Stimulated activated CD8-positive, alpha-beta memory T cell treated with anti-CD3 and anti-CD28 coated beads, Interleukin-4, amount 100 ng/mL, for 48 hours (primary cell): ENCODE measurements around the gene KDM6B.
A peak's percentile ranks its signal among the peaks of the same experiment; 100 is the strongest.

Experiments
- DNase-seq: peaks from one replicate; pipeline ENCODE4 v3.0.0-alpha.2; 2020

Gene KDM6B

DNA sequence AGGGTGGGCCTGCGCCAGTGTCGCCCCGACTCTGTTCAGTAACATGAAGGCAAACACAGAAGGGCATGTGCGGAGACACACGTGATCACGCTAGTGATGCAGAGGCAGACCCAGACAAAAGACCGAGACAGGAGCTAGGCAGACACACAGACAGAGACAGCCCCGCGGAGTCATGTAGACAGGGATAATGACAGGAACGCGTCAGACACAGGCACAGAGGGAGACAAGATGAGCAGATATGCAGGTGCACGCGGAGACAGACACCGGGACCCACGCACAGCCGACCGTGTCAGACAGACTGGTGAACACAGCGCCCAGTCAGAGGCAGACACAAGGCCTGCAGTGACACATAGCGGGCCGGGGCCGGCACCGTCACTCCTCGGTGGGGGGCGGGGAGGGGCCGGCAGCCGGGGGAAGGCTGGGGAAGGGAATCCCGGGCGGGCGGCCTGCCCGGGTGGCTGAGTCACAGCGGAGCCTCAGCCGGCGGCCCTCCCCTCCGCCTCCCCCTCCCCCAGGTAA is 7.4 kb downstream of the KDM6B start:
- DNase-seq, result peak; percentile 92

DNA sequence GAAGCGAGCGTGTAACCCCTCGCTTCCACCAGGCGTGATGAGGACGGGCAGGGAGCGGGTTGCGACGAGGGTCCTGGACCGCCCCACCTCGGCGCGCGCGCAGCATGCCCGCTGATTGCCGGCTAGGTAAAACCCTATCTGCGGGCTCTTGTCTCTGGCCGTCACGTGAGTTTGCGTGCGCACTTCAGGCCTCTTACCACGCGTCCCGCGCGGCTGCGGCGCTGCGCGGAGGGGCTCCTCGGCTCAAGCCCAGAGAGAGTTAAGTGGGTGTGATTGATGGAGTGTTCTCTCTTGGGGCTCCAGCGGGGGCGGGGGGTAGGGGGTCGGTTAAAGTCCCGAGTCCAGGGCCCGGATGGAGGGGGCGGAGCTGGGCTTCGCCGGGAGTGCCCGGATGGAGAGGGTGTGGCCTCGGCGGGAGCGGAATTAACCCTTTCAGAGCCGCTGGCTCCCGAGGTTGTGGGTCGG is 7.9 kb downstream of the KDM6B start:
- DNase-seq, result peak; percentile 91

DNA sequence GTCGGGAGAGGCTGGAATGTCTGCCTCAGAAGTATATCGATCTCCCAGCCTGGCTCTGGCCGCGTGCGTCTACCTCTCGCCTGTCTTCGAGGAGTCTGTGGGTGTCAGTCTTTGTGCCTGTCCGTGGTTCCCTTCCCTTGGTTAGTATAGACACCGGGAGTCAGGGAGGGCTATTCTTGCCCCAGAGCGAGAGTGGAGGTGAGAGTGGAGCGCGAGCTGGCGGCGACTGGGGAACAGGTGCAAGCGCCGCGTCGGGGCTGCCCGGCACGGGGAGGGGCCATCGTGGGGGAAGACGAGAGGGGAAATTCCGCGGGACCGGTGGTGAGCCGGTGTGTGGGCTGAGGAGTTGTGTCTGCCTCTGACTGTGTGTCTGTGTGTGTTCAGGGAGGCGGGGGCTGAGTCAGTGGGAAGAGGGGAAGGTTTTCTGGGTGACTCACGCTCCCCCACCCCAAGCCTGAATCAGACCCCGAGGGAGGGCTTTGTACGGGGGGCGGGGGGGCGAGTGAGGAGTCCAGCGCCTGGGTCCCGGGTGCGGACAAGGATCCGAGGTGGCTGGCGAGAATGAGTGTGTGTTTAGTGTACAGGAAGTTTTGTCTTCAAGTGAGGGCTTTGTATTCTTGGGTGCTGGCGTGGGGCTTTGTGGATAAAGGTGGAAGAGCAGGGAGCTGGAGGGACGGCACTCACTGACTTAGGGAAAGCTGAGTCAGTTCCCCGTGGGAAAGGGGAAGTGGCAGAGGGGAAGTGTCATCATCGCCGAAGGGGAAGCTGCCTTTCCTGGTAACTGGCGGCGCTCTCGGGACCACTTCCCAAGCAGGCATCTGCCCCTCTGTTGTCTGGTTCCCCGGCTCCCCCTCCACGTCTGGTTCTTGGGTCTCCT is 8.6 kb downstream of the KDM6B start:
- DNase-seq, result peak; percentile 96

DNA sequence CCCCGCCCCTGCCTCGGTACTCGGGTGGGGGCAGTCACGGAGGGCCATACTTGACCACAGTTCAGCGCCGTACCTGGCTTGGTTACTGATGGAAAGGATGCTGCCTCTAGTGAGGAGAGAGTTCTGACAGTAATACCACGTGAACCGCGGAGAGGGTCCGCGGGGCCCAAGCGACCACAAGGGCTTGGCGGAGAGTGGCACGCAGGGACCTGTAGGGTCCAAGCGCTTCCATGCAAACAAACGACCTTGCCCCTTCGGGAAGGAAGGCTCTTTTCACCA is 9.2 kb downstream of the KDM6B start:
- no peak for DNase-seq

DNA sequence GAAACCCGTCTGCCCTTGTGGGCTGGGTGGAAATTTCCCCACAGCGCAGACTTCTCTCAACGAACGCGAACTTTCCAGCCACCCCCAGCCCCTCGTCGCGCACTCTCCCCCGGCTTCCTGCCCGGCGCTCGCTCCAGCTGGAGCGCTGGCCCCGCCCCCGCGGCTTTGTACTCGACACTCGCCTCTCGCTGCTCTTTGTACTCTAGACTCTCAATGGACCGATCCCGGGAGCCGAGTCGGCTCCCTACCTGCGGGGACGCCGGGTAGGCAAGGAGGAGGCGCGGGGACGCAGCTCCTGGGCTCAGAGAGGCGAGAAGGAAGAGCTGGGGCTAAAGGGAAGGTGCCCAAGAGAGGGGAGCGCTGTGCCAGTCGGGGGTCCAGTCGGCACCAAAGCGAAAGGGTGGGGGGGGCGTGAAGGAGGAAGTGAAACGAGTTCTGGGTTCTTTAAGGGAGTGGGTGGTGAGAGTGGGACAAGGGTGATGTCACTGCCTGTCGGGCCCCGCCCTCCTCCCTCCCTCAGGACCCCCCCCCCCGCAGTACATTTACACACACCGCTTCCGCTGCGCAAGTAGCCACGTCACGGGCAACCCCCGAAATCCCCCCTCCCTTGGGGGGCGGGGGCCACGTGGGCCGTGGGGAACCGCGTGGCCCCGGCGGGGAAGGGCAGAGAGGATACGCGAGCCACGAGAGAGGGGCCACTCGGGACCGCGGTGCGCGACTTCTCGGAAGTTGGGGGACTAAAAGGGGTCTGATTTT is 9.7 kb downstream of the KDM6B start:
- DNase-seq, result peak; percentile 90

DNA sequence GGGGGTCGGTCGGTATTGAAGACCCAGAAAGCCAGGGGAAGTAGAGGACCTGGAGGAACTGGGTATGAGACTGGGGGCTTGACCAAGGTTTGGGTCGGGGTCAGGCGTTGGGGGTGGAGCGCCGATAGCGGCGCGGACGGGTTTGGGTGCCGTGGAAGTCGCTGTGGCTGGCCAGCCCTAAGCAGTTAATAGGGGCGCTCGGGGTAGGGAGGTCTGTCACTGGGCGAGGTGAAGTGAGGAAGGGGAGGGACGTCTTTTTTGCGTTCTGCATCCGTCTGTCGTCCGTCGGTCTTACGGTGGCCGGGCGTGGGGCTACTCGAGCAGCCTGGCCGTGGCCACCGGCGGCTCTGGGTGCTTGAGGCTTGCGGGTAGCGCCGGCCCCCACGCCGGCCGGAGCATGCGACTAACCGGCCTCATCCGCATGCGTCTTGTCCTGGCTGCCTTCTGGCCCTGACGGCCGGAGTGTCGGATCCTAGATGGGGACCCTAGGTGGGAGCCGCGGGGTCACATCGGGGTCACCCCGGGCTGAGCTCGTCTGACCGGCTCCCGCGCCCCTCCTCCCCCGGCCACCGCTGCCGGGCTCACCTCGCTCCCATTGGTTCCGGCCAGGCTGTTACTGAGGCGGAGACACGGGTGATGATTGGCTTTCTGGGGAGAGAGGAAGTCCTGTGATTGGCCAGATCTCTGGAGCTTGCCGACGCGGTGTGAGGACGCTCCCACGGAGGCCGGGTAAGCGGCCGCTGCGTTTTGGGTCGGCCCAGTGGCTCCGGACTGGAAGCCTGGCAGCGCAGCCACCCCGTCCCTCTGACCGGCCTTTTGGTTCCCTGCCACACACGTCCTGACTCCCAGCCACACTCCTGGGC is 10.5 kb downstream of the KDM6B start:
- DNase-seq, result peak; percentile 90

DNA sequence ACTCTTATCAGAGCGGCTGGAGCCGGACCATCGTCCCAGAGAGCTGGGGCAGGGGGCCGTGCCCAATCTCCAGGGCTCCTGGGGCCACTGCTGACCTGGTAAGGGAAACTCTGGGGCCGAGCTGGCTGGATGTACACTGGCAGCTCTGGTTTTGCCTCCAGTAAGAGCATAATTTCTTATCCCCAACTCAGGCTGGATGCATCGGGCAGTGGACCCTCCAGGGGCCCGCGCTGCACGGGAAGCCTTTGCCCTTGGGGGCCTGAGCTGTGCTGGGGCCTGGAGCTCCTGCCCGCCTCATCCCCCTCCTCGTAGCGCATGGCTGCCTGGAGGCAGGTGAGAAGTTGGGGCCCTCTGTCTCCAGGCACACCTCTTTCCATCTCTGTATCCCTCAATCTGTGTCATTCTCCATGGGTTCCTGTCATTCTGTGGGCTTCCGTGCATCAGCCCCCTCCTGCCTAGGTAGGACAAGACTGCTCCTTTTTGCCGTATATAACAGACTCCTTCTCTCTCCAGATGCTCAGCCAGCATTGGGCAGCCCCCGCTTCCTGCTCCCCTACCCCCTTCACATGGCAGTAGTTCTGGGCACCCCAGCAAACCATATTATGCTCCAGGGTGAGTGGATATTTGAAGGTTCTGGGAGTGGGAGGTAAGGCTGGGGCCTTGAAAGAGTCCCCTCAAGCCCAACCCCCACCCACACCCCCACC is 11.5 kb downstream of the KDM6B start:
- no peak for DNase-seq

DNA sequence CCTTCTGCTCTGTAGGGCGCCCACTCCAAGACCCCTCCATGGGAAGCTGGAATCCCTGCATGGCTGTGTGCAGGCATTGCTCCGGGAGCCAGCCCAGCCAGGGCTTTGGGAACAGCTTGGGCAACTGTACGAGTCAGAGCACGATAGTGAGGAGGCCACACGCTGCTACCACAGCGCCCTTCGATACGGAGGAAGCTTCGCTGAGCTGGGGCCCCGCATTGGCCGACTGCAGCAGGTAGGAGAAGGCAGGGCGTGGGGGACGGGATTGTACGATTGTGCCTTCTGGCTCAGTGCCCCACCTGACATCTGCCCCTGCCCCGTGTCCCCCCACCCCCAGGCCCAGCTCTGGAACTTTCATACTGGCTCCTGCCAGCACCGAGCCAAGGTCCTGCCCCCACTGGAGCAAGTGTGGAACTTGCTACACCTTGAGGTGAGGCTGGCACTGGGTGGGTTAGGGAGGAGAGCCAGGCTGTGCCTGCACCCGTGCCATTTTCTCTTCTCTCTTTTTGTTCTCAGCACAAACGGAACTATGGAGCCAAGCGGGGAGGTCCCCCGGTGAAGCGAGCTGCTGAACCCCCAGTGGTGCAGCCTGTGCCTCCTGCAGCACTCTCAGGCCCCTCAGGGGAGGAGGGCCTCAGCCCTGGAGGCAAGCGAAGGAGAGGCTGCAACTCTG is 12.2 kb downstream of the KDM6B start:
- no peak for DNase-seq

DNA sequence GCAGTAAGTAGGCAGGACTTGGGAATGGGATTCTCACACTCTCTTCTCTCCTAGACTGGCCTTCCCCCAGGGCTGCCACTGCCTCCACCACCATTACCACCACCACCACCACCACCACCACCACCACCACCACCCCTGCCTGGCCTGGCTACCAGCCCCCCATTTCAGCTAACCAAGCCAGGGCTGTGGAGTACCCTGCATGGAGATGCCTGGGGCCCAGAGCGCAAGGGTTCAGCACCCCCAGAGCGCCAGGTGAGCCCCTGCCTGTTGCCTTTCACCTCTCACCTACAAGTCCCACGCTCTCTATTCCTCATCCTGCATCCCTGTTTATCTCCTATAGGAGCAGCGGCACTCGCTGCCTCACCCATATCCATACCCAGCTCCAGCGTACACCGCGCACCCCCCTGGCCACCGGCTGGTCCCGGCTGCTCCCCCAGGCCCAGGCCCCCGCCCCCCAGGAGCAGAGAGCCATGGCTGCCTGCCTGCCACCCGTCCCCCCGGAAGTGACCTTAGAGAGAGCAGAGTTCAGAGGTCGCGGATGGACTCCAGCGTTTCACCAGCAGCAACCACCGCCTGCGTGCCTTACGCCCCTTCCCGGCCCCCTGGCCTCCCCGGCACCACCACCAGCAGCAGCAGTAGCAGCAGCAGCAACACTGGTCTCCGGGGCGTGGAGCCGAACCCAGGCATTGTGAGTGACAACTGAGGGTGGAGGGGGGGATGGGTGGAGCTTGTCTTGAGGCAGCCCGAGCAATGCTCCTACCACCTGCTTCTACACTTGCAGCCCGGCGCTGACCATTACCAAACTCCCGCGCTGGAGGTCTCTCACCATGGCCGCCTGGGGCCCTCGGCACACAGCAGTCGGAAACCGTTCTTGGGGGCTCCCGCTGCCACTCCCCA is 13.0 kb downstream of the KDM6B start:
- DNase-seq, result no peak

DNA sequence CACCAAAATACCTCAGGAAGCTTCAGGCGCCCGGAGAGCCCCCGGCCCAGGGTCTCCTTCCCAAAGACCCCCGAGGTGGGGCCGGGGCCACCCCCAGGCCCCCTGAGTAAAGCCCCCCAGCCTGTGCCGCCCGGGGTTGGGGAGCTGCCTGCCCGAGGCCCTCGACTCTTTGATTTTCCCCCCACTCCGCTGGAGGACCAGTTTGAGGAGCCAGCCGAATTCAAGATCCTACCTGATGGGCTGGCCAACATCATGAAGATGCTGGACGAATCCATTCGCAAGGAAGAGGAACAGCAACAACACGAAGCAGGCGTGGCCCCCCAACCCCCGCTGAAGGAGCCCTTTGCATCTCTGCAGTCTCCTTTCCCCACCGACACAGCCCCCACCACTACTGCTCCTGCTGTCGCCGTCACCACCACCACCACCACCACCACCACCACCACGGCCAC is 14.1 kb downstream of the KDM6B start:
- DNase-seq, result no peak

DNA sequence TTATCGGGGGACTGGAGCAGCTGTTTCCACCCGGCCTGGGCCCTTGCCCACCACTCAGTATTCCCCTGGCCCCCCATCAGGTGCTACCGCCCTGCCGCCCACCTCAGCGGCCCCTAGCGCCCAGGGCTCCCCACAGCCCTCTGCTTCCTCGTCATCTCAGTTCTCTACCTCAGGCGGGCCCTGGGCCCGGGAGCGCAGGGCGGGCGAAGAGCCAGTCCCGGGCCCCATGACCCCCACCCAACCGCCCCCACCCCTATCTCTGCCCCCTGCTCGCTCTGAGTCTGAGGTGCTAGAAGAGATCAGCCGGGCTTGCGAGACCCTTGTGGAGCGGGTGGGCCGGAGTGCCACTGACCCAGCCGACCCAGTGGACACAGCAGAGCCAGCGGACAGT is 14.7 kb downstream of the KDM6B start:
- no peak for DNase-seq

DNA sequence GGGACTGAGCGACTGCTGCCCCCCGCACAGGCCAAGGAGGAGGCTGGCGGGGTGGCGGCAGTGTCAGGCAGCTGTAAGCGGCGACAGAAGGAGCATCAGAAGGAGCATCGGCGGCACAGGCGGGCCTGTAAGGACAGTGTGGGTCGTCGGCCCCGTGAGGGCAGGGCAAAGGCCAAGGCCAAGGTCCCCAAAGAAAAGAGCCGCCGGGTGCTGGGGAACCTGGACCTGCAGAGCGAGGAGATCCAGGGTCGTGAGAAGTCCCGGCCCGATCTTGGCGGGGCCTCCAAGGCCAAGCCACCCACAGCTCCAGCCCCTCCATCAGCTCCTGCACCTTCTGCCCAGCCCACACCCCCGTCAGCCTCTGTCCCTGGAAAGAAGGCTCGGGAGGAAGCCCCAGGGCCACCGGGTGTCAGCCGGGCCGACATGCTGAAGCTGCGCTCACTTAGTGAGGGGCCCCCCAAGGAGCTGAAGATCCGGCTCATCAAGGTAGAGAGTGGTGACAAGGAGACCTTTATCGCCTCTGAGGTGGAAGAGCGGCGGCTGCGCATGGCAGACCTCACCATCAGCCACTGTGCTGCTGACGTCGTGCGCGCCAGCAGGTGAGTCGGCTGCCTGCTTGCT is 15.2 kb downstream of the KDM6B start:
- DNase-seq, result no peak

DNA sequence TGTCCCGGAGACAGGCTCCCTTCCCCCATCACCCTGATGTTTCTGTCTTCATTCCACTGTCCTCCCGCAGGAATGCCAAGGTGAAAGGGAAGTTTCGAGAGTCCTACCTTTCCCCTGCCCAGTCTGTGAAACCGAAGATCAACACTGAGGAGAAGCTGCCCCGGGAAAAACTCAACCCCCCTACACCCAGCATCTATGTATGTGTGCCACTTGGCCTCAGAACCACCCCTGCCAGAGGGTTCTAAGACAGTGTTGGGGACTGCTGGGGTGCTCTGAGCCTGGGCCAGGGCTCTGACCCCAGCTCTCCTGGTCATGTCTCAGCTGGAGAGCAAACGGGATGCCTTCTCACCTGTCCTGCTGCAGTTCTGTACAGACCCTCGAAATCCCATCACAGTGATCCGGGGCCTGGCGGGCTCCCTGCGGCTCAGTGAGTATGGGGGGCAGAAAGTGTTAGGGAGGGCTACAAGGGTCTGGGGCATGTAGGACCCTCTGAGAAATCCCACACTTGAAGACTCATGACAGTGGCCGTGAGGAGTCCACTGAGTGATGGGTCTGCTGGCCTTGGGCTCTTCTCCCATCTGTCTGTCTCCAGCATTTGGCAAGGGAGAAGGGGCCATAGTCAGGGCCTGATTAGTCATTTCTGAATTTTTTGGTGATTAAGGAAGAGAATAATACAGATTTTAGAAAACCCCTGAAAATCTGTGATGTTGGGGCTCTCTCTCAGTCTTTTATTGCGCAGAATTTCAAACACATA is 15.9 kb downstream of the KDM6B start:
- no peak for DNase-seq

DNA sequence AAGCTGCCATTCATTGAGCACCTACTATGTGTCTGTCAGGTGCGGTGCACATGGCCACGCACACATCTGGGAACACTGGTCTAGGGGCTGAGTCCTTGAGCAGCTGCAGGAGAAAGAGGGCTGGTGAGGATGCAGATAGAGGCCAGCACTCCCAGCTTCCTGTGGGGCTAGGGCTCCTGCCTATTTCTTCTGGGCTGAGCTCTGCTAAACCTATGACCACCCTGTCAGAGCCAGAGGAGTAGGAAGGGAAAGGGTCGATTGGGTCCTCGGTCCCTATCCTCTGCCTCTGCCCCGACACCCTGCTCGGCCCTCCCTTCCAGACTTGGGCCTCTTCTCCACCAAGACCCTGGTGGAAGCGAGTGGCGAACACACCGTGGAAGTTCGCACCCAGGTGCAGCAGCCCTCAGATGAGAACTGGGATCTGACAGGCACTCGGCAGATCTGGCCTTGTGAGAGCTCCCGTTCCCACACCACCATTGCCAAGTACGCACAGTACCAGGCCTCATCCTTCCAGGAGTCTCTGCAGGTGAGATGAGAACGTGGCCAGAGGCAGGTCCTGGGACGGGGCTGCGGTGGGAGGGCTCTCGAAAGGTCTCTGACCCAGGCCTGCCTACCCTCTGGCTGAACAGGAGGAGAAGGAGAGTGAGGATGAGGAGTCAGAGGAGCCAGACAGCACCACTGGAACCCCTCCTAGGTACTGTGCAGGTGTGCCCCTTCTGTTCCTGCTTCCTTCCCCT is 16.9 kb downstream of the KDM6B start:
- DNase-seq, result no peak

DNA sequence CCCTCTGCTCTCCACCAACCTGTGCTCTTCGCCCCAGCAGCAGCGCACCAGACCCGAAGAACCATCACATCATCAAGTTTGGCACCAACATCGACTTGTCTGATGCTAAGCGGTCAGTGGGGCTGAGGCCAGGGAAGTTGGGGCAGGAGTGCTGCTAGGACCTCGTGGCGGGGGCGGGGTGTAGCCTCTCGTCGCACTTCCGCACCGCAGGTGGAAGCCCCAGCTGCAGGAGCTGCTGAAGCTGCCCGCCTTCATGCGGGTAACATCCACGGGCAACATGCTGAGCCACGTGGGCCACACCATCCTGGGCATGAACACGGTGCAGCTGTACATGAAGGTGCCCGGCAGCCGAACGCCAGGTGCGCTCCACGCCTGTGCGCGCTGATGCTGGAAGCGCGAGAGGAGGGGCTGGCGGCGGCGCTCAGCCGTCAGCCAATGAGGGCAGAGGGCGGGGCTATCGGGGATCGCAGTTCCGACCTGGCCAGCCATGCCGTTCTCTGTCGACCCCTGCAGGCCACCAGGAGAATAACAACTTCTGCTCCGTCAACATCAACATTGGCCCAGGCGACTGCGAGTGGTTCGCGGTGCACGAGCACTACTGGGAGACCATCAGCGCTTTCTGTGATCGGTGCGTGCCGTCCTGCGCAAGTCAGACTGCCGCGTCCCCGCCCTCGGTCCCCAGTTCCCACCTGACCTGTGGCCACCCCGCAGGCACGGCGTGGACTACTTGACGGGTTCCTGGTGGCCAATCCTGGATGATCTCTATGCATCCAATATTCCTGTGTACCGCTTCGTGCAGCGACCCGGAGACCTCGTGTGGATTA is 17.6 kb downstream of the KDM6B start:
- DNase-seq, result peak; percentile 95

DNA sequence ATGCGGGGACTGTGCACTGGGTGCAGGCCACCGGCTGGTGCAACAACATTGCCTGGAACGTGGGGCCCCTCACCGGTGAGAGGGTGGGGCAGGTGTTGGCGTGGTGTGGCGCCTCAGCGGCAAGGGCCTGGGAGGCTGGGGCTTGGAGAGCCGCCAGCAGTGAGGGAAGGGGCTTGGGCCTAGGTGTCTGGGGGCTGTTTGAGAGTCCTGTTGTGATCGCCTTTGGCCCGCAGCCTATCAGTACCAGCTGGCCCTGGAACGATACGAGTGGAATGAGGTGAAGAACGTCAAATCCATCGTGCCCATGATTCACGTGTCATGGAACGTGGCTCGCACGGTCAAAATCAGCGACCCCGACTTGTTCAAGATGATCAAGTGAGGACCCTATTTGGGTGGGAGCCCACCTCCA is 18.2 kb downstream of the KDM6B start:
- DNase-seq, result no peak

DNA sequence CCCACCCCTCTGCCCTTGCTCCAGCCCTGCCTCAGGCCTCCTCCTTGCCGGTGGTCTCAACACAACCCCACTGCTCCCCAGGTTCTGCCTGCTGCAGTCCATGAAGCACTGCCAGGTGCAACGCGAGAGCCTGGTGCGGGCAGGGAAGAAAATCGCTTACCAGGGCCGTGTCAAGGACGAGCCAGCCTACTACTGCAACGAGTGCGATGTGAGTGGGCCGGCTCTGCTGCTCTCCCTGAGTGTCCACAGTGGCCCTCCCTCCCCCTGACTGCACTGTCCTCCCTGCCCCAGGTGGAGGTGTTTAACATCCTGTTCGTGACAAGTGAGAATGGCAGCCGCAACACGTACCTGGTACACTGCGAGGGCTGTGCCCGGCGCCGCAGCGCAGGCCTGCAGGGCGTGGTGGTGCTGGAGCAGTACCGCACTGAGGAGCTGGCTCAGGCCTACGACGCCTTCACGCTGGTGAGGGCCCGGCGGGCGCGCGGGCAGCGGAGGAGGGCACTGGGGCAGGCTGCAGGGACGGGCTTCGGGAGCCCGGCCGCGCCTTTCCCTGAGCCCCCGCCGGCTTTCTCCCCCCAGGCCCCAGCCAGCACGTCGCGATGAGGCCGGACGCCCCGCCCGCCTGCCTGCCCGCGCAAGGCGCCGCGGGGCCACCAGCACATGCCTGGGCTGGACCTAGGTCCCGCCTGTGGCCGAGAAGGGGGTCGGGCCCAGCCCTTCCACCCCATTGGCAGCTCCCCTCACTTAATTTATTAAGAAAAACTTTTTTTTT is 19.1 kb downstream of the KDM6B start:
- no peak for DNase-seq
